ENCODE measurements around the gene MRPS18A.

Gene MRPS18A

DNA sequence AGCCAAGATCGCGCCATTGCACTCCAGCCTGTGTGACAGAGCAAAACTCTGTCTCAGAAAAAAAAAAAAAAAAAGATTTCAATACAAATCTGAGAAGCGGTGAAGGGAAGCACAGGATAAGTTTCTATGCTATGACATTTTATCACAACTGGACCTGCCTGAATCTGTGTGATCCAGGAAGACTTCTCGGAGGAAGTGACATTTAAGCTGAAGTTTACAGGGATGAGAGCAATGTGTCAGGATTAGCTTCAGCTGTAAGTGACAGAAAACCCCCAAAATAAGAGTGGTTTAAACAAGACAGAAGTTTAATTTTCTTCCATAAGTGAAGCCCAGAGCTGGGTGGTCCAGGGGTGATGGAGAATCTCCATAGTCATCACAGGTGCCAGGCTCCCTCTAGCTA is 33.4 kb upstream of the MRPS18A start:
- TF ChIP-seq, protein P1, sequence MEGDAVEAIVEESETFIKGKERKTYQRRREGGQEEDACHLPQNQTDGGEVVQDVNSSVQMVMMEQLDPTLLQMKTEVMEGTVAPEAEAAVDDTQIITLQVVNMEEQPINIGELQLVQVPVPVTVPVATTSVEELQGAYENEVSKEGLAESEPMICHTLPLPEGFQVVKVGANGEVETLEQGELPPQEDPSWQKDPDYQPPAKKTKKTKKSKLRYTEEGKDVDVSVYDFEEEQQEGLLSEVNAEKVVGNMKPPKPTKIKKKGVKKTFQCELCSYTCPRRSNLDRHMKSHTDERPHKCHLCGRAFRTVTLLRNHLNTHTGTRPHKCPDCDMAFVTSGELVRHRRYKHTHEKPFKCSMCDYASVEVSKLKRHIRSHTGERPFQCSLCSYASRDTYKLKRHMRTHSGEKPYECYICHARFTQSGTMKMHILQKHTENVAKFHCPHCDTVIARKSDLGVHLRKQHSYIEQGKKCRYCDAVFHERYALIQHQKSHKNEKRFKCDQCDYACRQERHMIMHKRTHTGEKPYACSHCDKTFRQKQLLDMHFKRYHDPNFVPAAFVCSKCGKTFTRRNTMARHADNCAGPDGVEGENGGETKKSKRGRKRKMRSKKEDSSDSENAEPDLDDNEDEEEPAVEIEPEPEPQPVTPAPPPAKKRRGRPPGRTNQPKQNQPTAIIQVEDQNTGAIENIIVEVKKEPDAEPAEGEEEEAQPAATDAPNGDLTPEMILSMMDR (IDR thresholded peaks at IDR 0.05; ENCODE audit: low read depth, low read length) = no peak
- no peak for TF ChIP-seq MYC (IDR thresholded peaks at IDR 0.05; ENCODE audit: low read depth, low read length)
- no peak for TF ChIP-seq POLR2A (IDR thresholded peaks at IDR 0.05; ENCODE audit: extremely low read depth, insufficient read length)
- TF ChIP-seq, protein P2, sequence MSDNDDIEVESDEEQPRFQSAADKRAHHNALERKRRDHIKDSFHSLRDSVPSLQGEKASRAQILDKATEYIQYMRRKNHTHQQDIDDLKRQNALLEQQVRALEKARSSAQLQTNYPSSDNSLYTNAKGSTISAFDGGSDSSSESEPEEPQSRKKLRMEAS (IDR thresholded peaks at IDR 0.05; ENCODE audit: low read depth, low read length) = no peak

DNA sequence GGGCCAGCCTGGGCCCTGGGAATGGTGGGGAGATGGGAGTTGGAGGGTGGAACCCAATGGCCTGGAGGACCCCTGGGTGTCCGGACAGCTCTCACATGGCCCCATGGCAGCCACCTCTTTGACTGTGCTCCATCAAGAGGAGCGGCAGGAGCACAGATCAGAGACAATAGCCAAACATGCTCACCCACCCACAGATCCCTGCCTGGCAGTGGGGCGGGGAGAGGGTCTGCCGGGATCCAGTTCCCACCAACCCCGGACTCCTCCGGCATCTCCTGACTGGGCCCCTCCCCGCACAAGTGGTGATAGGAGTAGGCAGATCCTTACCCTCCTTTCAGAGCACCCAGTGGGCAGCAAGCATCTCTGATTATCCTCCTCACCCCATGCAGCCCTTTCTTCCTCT is 31.9 kb upstream of the MRPS18A start:
- DNase-seq (ENCODE audit: low read depth) = no peak
- no peak overlapping the region for H3K4me3 ChIP-seq (ENCODE audit: low read depth, low read length)
- TF ChIP-seq, protein P2 (IDR thresholded peaks at IDR 0.05; ENCODE audit: low read depth, low read length) = no peak
- TF ChIP-seq, protein P1 (IDR thresholded peaks at IDR 0.05; ENCODE audit: low read depth, low read length) = no peak
- TF ChIP-seq MYC (IDR thresholded peaks at IDR 0.05; ENCODE audit: low read depth, low read length) = no peak

More for the DNA sequence above, 33.4 kb upstream of the MRPS18A start:
- DNase-seq (ENCODE audit: low read depth) = no peak
- H3K4me3 ChIP-seq (ENCODE audit: low read depth, low read length) = no peak overlapping the region

DNA sequence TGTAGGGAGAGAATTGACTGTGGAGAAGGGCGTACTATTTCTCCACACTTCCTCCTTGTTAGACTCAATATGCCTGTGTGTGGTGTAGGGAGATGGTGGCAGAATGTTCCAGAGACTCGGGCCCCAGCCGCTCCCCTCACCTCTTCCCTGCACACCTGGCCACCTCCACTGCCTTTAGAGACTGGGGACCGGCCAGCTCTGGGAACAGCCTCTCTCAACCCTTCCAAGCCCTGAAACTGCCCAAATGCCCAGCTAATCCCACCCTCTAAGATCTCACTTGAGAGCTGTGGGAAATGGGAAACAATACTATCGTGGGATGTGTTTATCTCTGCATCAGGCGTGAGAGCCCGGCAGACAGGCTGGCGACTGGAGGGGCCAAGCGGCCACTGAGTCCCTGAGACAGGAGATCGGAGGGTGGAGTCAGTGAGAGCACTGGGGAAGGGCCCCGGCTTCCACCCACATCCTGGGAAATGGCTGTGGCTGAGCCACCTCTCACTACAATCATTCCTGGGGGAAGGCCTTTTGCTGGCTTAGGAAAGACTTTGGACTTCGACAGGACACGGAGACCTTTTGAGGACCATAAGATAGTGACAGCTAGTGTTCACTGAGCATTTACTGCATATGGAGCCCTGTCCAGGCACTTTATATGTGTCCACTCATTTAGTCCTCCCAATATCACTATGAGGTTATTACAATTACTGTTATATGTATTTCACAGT is 31.0 kb upstream of the MRPS18A start:
- H3K4me3 ChIP-seq (ENCODE audit: low read depth, low read length) = no peak overlapping the region
- TF ChIP-seq, protein P2 (IDR thresholded peaks at IDR 0.05; ENCODE audit: low read depth, low read length) = no peak
- TF ChIP-seq, protein P1 (IDR thresholded peaks at IDR 0.05; ENCODE audit: low read depth, low read length) = no peak
- no peak for TF ChIP-seq MYC (IDR thresholded peaks at IDR 0.05; ENCODE audit: low read depth, low read length)
- no peak for TF ChIP-seq POLR2A (IDR thresholded peaks at IDR 0.05; ENCODE audit: extremely low read depth, insufficient read length)
- DNase-seq (ENCODE audit: low read depth) = no peak

DNA sequence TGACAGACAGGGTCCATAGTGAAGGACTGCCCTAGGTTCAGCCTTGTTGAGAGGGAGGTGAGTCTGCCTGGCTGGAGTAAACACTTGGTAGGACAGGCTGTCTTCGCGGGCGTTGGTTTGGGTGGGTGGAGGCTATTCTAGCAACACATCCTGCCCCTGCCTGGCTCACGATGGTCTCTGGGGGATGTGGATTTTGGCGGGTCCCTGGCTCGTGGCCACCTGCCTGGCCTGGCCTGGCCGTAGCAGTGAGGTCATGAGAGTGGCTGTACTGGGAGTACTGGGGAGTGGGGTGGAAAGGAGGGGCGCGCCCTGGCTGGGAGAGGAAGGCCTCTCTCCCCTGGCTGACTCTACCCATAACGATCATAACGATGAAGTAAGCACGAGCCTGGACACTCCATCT is 30.2 kb upstream of the MRPS18A start:
- H3K4me3 ChIP-seq (ENCODE audit: low read depth, low read length) = no peak overlapping the region
- DNase-seq (ENCODE audit: low read depth) = no peak
- TF ChIP-seq, protein P2 (IDR thresholded peaks at IDR 0.05; ENCODE audit: low read depth, low read length) = no peak
- no peak for TF ChIP-seq POLR2A (IDR thresholded peaks at IDR 0.05; ENCODE audit: extremely low read depth, insufficient read length)
- no peak for TF ChIP-seq MYC (IDR thresholded peaks at IDR 0.05; ENCODE audit: low read depth, low read length)
- TF ChIP-seq, protein P1 (IDR thresholded peaks at IDR 0.05; ENCODE audit: low read depth, low read length) = no peak

DNA sequence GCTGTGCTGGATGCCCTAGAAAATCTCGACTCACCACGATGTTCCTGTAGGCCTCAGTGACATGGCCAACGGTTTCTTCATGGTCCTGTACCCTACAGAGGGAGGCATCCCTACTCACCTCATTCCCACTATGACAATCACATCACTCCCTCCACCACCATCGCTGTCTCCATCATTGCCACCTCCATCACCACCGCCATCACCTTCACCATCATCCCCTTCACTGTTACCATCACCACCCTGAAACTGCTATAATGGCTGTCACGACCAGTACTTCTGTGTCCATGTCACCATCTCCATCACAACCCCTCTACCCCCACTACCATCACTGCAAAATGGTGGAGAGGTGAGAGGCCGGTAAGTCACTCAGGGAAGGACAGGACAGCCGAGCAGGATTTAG is 29.8 kb upstream of the MRPS18A start:
- DNase-seq (ENCODE audit: low read depth) = no peak
- TF ChIP-seq POLR2A (IDR thresholded peaks at IDR 0.05; ENCODE audit: extremely low read depth, insufficient read length) (no peak), MYC (IDR thresholded peaks at IDR 0.05; ENCODE audit: low read depth, low read length) (no peak)
- TF ChIP-seq, protein P2 (IDR thresholded peaks at IDR 0.05; ENCODE audit: low read depth, low read length) = no peak
- TF ChIP-seq, protein P1 (IDR thresholded peaks at IDR 0.05; ENCODE audit: low read depth, low read length) = no peak
- no peak overlapping the region for H3K4me3 ChIP-seq (ENCODE audit: low read depth, low read length)
